GM18517 (cell line): ENCODE measurements around the gene AASDH.

ENCODE experiments used
- ATAC-seq: cut with Tn5 transposase; IDR thresholded peaks from one replicate; pipeline ENCODE4 v1.9.1; 2021; ENCODE audit warnings: mild to moderate bottlenecking, moderate library complexity; ENCODE audit not compliant: unreplicated experiment

Gene AASDH

DNA sequence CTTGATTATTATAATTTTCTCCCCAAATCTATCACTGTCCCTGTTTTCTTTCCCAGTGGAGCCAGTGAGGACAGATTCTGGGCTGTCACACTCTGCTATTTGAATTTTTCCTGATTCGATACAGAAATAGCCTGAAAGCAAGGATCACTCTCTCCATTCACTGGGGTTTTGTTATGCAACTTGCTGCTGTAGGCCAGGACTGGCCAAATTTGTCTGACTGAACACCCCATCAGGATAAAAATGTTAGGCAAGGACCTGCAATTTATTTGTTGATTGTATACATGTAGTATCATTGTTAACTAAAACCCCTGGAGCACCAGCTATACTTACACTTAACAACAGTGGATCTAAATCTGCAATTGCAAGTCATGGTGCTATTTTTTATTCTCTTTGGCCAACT lies 68.7 kb downstream of the AASDH start:
- ATAC-seq = no peak

DNA sequence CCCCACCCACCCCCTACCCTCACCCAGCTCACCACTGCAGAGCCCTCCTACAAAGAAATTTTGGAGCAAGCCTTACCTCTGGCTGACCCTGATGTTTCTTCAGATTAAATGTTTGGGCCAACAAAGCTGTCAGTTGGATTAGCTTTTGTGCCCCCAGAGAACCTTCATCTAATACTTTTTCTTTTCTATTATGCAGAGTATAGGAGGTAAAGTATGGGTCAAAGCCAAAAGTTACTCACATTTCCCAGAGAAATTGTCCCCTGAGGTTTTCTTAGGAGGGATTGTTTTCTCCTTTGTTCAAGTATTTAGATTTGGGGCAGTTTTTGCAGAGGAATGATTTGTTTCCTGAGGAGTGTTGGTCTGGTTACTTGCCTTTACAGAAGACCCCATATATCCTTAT lies 69.5 kb downstream of the AASDH start:
- no peak for ATAC-seq

DNA sequence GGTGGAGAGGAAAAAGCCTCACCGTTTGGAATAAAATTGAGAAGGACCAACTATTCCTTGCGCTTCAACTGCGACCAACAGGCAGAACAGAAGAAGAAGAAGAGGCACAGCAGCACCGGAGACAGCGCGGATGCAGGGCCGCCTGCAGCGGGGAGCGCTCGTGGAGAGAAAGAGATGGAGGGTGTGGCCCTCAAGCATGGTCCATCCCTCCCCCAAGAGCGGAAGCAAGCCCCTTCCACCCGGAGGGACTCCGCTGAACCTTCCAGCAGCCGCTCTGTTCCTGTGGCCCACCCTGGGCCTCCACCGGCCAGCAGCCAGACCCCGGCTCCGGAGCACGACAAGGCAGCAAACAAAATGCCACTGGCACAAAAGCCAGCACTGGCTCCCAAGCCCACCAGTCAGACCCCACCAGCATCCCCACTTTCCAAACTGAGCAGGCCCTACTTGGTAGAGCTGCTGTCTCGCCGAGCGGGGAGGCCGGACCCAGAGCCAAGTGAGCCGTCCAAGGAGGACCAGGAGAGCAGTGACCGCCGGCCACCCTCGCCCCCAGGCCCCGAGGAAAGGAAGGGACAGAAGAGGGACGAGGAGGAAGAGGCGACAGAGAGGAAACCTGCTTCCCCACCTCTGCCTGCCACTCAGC lies 71.2 kb downstream of the AASDH start:
- no peak for ATAC-seq

DNA sequence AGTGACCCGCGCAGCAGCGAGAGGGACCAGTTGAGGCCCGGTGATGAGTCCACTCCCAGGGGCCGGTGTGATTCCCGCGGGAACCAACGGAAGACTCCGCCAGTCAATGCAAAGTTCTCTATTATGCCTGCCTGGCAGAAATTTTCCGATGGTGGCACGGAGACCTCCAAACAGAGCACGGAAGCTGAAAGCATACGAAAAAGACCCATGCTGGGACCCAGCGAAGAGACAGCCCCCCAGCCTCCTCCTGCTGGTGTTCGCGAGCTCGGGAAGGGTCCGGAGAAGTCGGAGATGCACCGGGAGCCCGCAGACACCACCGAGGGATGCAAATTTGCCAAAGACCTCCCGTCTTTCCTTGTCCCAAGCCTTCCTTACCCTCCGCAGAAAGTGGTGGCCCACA lies 71.7 kb downstream of the AASDH start:
- ATAC-seq = no peak

DNA sequence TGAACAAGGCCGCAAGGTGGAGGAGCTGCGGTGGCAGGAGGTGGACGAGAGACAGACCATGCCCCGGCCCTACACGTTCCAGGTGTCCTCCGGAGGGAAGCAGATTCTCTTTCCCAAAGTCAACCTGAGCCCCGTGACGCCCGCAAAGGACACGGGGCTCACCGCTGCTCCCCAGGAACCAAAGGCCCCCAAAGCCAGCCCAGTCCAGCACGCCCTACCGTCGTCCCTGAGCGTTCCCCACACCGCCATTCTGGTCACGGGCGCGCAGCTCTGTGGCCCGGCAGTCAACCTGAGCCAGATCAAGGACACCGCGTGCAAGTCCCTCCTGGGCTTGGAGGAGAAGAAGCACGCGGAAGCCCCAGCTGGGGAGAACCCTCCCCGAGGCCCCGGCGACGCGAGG lies 72.2 kb downstream of the AASDH start:
- no peak for ATAC-seq

DNA sequence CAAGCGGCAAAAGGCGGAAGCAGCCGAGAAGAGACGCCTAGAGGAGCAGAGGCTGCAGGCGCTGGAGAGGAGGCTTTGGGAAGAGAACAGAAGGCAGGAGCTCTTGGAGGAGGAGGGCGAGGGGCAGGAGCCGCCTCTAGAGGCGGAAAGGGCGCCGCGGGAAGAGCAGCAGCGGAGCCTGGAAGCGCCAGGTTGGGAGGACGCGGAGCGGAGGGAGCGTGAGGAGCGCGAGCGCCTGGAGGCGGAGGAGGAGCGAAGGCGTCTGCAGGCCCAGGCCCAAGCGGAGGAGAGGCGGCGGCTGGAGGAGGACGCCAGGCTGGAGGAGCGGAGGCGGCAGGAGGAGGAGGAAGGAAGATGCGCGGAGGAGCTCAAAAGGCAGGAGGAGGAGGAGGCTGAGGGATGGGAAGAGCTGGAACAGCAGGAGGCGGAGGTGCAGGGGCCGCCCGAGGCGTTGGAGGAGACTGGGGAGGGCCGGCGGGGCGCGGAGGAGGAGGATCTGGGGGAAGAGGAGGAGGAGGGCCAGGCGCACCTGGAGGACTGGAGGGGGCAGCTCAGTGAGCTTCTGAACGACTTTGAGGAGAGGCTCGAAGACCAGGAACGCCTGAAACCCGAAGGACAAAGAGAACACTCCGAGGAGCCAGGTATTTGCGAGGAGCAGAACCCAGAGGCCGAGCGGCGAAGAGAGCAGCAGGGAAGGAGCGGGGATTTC lies 72.9 kb downstream of the AASDH start:
- ATAC-seq = no peak

DNA sequence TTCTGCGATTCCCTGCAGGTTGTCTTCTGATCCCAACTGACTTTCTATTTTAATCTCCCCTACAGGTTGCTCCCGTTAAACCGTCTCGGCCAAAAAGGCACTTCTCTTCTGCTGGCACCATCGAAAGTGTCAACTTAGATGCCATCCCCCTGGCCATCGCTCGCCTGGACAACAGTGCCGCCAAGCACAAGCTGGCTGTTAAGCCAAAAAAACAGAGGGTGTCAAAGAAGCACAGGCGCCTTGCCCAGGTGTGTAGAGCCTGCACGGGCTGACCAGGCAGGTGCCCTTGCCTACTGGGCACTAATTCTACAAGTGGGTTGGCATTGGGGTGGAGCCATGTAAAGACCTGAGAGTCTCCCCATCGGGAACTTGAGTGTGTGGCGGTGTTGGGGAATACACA lies 74.2 kb downstream of the AASDH start:
- ATAC-seq = no peak

DNA sequence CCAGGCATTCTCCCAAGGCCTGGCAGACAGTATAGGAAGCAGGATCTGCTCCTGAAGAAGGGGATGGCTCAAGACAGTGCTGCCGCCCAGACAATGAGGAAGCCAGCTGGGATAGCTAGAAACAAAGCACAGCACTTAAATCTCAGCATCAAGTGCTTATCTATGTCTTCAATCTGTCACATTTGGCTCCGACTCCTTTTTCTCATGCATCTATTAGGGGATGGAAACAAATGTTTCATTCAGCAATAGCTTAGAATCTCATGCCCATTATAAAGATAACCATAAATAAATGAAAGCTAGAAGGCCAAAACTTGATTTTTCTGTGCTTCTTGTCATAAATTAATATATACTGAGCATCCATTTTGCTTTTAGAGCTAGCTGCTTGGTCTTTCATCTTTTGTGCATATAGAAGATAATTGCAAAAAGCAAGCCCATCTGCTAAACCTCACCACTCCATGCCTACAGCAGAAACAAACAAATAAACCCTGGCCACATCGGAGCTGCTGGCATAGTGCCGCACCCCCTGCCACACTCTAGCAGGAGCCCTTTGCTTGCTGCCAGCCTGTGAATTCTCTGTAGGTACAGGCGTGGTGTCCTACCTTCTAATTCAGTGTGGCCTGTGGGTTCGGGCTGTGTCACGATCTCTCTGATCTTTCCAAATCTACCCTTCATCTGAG lies 75.9 kb downstream of the AASDH start:
- no peak for ATAC-seq

DNA sequence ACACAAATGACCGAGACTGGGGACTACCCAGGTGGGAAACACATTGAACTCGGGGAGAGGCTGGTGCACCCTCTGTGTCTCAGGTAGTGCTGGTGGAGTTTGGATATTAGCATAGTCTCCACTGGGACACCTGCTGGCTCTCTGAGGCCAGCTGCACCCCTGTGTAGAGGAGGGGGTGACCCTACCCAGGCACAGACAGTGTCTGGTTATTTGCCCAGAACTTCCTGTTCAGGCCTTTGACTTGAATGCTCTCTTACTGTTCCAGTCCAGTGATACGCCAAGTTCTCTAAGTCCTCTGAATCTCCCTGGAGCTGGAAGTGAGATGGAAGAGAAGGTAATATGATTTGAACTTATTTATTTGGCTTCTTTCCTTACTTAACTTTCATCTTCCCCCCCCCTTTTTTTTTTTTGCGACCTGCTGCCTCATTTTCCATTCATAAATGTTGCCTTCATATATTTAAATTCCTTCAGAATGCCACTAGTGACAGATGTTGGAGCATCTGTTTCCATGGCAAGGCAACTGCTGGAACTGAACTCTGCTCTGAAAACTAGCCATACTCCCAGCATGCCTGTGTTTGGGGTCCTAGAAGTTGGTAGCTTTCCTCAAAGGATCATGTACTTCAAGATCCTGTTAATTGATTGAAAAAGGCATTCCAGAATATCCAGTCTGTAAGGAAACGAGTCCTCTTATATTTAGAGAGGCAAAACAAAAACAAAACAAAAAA lies 76.7 kb downstream of the AASDH start:
- ATAC-seq = no peak

DNA sequence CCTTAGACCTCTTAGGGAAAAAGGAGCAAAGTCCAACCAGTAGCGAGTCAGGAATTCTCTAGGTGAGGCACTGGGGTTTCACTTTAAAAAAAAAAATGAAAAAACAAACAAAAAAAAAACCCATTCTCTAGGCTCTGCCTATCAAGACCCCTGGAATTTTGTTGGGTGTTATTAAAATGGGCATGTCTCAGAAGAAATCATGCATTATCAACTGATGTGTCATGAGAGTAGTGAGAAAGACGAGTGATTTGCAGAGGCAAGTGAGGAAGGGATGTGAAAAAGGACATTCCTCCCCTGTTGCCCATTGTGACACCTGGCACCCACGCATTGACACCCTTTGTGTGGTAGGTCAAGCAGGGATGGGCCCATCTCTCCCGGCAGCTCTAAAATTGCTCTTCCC lies 78.9 kb downstream of the AASDH start:
- no peak for ATAC-seq

DNA sequence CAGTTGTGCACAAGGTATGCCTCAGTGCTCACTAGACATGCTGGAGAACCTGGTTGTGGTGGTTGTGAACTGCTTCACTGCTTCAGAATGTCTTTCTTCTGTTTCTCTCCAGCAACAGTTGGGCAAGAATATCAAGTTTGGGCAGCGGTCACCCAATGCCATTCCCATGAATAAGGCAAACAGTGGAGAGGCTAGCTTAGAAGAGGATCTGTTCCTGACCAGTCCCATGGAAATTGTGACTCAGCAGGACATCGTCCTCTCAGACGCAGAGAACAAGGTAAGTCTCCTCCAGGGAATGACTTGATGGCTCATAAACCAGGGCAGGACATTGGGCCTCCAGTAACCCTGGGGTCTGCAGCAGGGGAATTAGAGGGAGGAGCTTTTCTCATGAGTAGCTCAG lies 79.9 kb downstream of the AASDH start:
- no peak for ATAC-seq

DNA sequence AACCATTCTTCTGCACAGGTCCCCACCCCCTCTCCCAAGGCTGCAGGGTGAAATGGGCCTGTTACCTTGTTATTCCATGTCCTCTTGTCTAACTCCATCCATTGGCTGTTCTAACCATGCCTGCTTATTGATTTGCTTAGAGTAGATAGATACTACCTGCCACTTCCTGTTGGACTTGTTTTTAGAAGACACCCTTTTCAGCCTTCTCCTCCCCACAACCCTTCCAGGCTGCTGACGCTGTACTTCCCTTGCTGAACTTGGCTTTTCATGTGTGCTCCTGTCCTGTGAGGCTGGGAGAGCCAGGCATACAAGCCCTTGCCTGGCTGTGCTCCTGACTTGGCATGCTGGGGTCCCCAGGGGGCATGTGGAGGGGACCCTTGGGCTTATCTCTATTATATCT lies 81.9 kb downstream of the AASDH start:
- ATAC-seq = no peak

DNA sequence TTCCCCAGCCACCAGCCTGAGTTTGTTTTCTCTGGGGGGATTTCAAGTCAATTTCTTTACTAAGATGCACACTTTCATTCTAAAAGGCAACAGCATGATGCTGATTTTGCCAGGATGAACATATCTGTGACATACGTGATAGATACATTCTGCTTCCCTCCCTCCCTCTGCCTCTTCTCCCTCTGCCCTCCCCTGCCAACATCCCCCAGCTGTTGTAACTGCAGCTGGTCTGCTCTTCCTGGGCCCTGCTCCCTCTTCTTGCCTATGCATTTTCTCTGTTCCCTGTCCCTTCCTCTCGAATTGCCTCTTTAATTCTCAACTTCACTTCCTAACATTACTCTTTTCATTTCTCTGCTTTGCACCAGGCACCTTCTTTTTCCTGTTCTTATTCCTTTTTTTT lies 83.4 kb downstream of the AASDH start:
- no peak for ATAC-seq

DNA sequence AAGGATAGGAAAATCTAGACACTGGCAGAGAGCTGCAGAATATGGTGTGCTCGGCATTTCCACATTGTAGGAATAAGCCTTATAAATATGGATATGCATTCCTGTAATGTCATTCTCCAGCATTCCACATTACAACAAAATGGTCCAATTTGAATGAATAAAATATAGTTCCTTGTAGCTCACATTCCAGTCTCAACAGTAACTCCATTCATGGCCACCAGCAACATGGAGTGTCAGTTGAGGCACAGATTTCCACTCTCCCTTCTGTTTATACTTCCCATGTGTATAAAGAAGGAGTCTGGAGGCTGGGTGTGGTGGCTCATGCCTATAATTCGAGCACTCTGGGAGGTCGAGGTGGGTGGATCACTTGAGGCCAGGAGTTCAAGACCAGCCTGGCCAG lies 84.5 kb downstream of the AASDH start:
- no peak for ATAC-seq

DNA sequence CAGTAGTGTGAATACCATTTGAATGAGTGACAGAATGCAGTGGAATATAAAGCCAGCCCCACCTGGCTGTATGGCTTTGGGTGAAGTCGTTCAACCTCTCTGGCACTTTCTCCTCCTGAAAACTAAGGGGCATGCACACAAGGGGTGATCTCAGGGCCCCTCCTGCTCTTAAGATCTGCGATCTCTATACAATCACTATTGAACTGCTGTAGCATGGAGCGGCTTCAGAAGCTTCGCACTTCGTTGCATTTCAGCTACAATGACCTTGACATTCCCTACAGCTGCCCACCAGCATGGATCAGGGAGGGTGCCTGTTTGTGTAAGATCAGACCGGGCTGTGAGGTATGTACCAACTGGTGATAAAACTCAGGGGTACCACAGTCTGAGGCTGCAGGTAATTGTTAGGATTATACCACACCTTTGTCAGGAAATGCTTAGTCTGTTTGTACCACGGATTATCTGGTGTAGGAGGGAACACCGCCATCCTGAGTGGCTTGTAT lies 85.2 kb downstream of the AASDH start:
- ATAC-seq = no peak

DNA sequence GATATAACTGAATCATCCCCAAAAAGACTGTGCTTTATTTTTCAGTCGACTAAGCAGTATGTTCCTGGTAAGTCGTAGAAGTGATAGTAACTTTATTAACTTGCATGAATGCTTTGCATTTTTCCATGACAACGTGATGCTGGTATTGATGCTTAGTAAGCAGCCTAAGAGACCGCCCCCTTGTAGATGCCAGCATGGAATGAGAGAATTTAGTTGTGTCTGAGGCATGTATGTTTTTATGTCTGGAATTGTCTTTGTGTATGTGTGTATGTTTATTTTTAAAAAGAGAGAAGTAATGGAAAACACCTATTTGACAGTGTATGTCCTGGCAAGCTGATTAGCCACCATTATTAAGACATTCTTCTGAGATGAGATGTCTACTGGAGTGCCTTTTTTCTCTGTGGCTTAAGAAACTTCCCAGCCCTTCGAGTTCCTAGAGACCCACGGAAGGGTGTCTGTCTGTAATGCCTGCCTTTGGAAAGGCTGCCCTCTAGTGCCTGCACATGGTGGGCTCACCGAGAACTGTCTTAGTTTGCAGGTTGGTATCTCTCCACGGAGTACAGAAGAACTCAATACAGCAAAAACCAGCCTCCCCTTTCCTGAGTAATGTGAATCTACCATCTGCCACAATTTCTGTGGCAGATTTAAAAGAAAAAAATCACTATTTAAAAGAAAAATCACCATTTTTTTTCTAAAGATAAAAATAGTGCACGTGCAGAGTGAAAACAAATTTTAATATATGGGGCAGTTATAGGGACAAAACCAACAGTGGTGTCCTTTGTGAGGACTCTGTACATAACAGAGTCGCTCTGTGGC lies 85.9 kb downstream of the AASDH start:
- ATAC-seq = peak; percentile 93

DNA sequence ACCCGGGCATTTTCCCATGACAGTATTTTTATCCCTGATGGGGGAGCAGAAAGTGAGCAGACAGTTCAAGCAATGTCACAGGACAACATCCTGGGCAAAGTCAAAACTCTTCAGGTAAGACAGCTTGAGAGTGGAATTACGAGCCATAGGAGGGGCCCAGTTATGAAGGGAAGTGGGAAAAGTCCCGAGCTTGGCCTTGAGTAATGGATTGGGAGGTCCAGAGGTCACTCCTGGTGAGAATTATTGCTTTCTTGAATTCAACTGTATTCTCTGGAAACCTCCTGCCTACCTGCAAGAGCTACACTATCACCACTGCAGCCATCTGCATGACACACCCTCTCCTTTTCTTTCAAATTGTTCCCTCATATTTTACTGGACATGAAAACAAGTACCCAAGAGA lies 89.1 kb downstream of the AASDH start:
- no peak for ATAC-seq

DNA sequence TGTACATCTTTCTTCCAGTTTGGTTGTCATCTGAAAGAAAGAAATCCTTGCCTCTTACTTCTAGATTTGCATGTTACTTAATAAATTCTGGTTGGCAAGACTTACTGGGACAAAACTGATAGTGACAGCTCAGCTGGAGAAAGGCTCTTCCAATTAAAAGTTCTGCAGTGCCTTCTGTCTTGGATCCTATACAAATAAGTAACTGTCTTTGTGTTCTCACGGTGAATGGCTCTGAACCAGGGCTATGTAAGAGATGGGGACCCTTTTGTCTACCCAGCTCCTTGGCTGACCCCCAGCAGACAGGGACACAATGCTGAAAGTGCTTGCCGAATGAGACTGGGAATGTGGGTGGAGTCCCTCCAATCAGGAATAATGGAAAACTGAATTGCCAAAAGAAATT lies 89.5 kb downstream of the AASDH start:
- ATAC-seq = no peak

DNA sequence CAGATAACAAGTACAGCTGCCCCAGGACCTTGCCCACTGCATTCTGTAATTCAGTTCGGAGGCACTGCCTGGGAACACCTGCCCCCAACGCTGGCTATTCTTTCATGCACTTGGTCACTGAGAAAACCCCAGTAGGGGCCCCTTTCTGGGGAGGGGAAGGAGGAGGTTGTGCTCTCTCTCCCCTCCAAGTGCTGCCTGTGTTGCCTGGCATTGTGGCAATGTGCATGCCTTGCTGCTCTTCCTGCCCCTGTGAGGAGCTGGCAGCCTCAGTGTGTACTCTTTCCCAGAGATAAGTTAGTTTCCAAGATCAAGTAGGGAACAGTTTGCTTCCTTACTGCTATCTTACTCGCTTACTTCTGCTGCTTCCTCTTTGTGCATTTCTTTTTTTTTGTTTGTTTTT lies 90.8 kb downstream of the AASDH start:
- ATAC-seq = no peak

DNA sequence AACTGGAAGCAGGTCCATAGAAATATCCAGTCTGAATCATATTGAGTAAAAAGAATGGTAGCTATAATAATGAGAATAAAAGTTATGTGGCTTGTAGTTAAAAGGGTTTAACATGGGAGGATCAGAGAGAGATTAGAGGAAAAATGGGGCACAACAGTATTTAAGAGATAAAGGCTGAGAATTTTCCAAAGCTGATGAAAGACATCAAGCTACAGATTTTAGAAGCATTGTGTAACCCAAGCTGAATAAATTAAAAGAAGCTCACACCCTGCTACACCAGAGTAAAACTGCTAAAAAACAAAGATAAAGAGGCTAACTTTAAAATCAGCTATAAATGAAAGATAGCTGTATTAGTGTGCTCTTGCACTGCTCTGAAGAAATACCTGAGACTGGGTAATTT lies 94.2 kb downstream of the AASDH start:
- no peak for ATAC-seq

DNA sequence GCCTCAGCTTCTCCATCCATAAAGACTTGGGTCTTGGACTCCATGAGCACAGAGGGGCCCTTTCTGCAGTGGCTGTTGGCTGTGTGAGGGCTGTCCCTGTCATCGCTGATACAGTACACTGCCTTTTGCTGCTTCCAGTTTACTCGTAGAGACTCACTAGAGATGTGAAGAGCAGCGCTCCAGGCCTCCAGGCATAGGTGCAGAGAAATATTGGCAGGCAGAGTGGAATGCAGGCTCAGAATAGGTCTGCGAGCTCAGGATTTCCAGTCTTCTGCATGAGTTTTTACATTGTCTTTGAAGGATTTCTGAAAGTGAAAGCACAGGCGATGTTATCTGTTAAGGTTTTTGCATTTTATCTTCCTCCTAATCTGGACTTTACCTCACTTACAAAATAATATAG lies 97.4 kb downstream of the AASDH start:
- ATAC-seq = no peak
